BLaER1 (cell line): ENCODE measurements around the gene MTPN.

Experiments
- H3K27ac ChIP-seq: shearing (Covaris generic); formaldehyde crosslinking; 2 replicates; pipeline ENCODE4 v1.8.1; 2022
- H3K27me3 ChIP-seq: shearing (Covaris generic); formaldehyde crosslinking; 2 replicates; pipeline ENCODE4 v1.8.1; 2022
- H3K36me3 ChIP-seq: shearing (Covaris generic); formaldehyde crosslinking; 2 replicates; pipeline ENCODE4 v1.8.1; 2022
- H3K4me1 ChIP-seq: shearing (Covaris generic); formaldehyde crosslinking; 2 replicates; pipeline ENCODE4 v1.8.1; 2022
- H3K4me2 ChIP-seq: shearing (Covaris generic); formaldehyde crosslinking; 2 replicates; pipeline ENCODE4 v1.8.1; 2022
- H3K4me3 ChIP-seq: shearing (Covaris generic); formaldehyde crosslinking; 2 replicates; pipeline ENCODE4 v1.8.1; 2022
- H3K9ac ChIP-seq: shearing (Covaris generic); formaldehyde crosslinking; 2 replicates; pipeline ENCODE4 v1.8.1; 2022
- H3K9me3 ChIP-seq: shearing (Covaris generic); formaldehyde crosslinking; 2 replicates; pipeline ENCODE4 v1.8.1; 2022
- H4K20me1 ChIP-seq: shearing (Covaris generic); formaldehyde crosslinking; 2 replicates; pipeline ENCODE4 v1.8.1; 2022
- Cebpa-rat ChIP-seq: shearing (Covaris generic); IDR thresholded peaks from 2 replicates; pipeline ENCODE4 v1.8.1; 2022

Gene MTPN

DNA sequence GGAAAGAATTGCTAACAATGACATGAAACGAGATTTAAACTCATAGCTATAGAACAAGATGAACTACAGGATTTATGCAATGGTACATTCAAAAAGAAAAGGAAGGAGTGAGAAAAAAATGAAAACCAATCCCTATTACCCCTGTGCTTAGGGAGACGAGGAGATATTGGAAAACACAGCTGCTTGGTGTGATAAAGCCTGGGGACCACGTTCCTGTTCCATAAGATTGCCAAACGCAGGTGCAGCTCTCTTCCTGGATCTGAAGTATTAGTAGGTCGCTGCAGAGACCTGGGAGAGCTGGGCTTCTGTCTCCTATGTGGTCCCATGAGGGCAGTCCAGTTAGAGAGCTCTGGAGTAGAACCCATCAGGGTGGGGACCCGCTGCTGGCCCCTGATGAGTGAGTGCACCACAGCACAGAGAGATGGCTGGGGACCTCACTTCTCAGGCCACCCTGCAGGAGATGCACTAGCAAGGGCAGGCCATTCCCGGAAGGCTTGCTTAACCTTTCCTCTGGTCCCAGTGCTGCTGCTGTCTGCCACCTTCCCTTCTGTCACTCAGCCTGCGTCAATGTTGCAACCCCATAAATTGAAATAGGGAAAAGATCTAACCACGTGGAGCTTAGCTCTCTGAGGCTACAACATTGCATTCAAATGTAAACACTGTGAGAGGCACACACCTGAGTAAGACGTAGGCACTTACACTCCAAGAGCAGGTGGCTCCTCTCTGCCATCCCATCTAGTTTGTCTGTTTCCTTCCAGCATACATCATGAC is 57.9 kb downstream of the MTPN start:
- no peak overlapping the region for H3K27ac ChIP-seq
- H3K9me3 ChIP-seq, result no peaks in the 10 kb centered on the region
- TF ChIP-seq Cebpa-rat, result no peak
- H3K9ac ChIP-seq, result no peak overlapping the region
- no peaks in the 10 kb centered on the region for H4K20me1 ChIP-seq
- H3K4me3 ChIP-seq, result no peak overlapping the region
- no peak overlapping the region for H3K4me2 ChIP-seq
- H3K4me1 ChIP-seq, result no peaks in the 10 kb centered on the region
- H3K27me3 ChIP-seq, result no peaks in the 10 kb centered on the region
- H3K36me3 ChIP-seq, result peaks cover 5% of the 10 kb centered on the region; the same call in 1 of the 2 replicates

DNA sequence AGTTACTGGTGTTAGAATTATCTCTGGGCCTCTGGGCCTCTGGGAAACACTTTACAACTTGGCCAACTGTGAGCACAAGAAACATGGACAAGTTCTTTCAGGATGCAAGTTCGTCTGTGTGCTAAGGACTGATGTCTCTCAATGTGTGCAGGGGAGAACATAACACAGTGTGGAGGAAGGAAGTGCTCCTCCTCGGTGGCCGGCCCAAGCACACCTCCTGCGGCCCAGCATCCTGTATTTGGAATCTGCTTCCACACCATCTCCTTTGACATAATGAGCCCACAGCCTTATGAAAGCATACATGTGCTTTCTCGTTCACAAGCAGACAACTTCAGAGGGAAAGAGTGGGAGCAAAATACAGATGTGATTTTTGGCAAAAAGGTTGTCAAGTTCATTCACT is 59.0 kb downstream of the MTPN start:
- no peaks in the 10 kb centered on the region for H3K4me1 ChIP-seq
- no peaks in the 10 kb centered on the region for H3K9me3 ChIP-seq
- peaks cover 5% of the 10 kb centered on the region; the same call in 1 of the 2 replicates for H3K36me3 ChIP-seq
- no peaks in the 10 kb centered on the region for H4K20me1 ChIP-seq
- H3K4me2 ChIP-seq, result no peak overlapping the region
- no peak overlapping the region for H3K4me3 ChIP-seq
- H3K9ac ChIP-seq, result no peak overlapping the region
- TF ChIP-seq Cebpa-rat, result no peak
- H3K27ac ChIP-seq, result no peak overlapping the region
- H3K27me3 ChIP-seq, result no peaks in the 10 kb centered on the region

DNA sequence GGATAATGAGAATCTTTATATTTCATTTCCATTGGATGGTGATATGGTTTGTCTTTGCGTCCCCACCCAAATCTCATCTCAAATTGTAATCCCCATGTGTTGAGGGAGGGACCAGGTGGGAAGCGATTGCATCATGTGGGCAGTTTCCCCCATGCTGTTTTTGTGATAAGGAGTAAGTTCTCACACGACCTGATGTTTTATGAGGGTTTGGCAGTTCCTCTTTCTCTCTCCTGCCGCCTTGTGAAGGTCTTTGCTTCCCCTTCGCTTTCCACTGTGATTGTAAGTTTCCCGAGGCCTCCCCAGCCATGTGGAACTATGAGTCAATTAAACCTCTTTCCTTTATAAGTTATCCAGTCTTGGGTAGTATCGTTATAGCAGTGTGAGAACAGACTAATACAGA is 59.4 kb downstream of the MTPN start:
- Histone ChIP-seq H3K4me2 (no peak overlapping the region), H3K36me3 (peaks cover 5% of the 10 kb centered on the region; the same call in 1 of the 2 replicates), H3K27me3 (no peaks in the 10 kb centered on the region), H3K27ac (no peak overlapping the region), H3K9ac (no peak overlapping the region), H4K20me1 (no peaks in the 10 kb centered on the region), H3K4me3 (no peak overlapping the region), H3K9me3 (no peaks in the 10 kb centered on the region), H3K4me1 (no peaks in the 10 kb centered on the region)
- TF ChIP-seq Cebpa-rat, result no peak

DNA sequence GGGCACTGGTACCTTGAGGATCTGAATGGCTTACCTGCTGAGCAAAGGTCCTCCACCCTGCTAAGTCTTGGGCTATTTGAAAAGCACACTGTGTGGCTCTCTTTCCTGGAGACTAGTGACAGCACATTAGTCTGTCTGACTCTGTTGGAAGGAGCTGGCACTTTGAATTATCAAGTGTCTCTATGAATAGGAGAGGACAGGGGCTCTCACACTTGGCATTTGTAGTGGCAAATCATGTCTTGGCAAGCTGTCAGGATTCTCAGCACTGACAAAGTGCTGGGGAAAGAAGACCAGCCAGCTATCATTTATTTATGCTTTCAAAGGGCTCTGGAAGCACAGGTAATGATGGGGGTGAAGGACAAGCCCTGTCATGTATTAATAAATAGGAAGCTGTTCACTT is 62.8 kb downstream of the MTPN start:
- Histone ChIP-seq H3K27ac (no peak overlapping the region), H4K20me1 (no peaks in the 10 kb centered on the region), H3K9ac (no peak overlapping the region), H3K4me1 (no peaks in the 10 kb centered on the region), H3K36me3 (no peaks in the 10 kb centered on the region), H3K9me3 (no peaks in the 10 kb centered on the region), H3K4me2 (no peak overlapping the region), H3K4me3 (no peak overlapping the region), H3K27me3 (no peaks in the 10 kb centered on the region)
- no peak for TF ChIP-seq Cebpa-rat

DNA sequence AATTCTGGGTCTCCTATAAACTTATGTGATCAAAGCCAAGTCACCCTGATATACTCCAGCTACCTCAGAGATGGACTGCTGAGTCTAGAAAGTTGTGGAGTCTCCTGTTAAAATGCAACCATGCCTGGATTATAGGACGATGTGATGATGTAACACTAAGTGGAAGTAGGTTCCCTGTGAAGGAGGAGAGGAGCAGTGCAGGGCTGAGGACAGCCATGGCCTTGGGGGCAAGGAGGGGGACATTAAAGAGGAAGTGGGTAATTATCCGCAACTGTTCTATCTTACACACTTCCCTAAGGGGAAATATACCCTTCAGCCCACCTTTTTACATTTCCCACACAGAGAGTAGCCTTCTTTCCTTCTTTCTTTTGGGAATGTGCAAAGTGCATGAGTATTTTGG is 63.8 kb downstream of the MTPN start:
- H3K4me2 ChIP-seq, result no peak overlapping the region
- H4K20me1 ChIP-seq, result no peaks in the 10 kb centered on the region
- H3K27me3 ChIP-seq, result no peaks in the 10 kb centered on the region

DNA sequence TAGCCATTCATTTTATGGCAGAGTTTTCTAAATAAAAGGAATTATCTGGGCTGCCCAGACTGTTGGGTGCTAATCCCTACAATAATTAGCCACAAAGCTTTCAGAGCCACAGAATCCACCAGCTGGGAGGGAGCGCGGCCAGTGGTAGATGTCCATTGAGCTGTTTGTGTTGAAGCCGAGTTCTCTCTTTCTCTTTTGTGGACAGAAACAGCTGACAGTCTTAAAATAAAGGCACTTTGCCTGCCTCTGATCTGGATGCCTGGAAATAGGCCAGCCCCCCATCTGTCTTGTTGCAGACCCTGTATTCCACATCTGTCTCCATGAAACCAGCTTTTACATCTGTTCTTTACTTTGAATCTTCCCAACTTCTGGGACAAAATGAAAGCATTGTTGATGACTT is 66.1 kb downstream of the MTPN start:
- Histone ChIP-seq H3K27ac (no peak overlapping the region), H3K4me1 (no peaks in the 10 kb centered on the region), H3K27me3 (no peaks in the 10 kb centered on the region), H3K9ac (no peak overlapping the region), H3K4me2 (no peak overlapping the region), H3K4me3 (no peak overlapping the region), H3K9me3 (no peaks in the 10 kb centered on the region), H4K20me1 (no peaks in the 10 kb centered on the region), H3K36me3 (no peaks in the 10 kb centered on the region)
- no peak for TF ChIP-seq Cebpa-rat

More for the DNA sequence above, 63.8 kb downstream of the MTPN start:
- H3K9me3 ChIP-seq, result no peaks in the 10 kb centered on the region
- no peak for TF ChIP-seq Cebpa-rat
- no peak overlapping the region for H3K27ac ChIP-seq
- no peaks in the 10 kb centered on the region for H3K4me1 ChIP-seq
- H3K9ac ChIP-seq, result no peak overlapping the region
- no peaks in the 10 kb centered on the region for H3K36me3 ChIP-seq
- no peak overlapping the region for H3K4me3 ChIP-seq

DNA sequence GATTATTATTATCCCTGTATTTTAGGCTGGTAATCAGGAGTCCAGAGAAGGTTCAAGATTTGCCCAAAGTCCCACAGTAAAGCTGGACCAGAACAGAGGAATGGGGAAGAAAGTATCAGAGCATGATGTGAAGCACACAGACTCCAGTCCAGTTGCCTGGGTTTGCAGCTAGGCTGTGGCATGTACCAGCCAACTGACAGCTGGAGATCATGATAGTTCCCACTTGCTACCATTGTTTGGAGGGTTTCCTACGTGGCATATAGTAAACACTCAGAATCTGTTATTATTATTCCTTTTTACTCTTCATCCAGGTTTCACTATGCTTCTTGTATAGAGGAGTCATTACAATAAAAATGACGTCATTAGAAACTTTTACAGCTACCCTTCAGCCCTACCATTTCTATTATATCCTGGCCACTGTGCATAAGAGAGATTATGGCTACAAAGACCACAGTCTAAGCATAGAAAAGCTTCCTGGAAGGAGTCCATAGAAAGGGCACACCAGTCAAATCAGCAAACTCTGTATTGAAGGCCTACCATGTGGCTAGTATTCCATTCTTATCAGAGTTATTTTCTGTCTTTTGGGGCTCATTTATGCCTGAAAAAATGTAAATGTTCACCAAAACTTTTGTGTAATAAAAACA is 66.6 kb downstream of the MTPN start:
- no peaks in the 10 kb centered on the region for H3K36me3 ChIP-seq
- no peaks in the 10 kb centered on the region for H4K20me1 ChIP-seq
- H3K9me3 ChIP-seq, result no peaks in the 10 kb centered on the region
- H3K27ac ChIP-seq, result no peak overlapping the region
- no peak overlapping the region for H3K9ac ChIP-seq
- H3K27me3 ChIP-seq, result no peaks in the 10 kb centered on the region
- H3K4me1 ChIP-seq, result no peaks in the 10 kb centered on the region
- H3K4me3 ChIP-seq, result no peak overlapping the region
- H3K4me2 ChIP-seq, result no peak overlapping the region
- TF ChIP-seq Cebpa-rat, result no peak

DNA sequence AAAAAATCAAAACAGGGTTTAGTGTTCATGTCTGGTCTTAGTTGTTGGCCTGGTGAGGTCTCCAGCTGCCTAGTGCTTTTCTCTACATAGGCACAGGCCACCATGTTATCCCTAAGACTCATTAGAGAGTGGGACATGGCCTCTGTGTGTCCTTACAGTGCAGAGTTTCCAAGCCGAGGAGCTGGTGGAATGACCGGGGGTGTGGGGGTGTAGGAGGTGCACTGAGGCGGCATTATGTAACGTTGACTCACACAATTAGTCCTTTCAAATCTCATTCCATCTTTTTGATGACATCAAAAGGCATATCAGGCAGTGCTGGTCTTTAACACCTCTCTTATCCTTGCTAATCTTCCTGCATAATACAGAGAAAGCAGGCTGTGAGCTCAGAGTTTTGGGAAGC is 71.3 kb downstream of the MTPN start:
- H3K9me3 ChIP-seq, result no peaks in the 10 kb centered on the region
- H3K27me3 ChIP-seq, result no peaks in the 10 kb centered on the region
- no peak for TF ChIP-seq Cebpa-rat
- no peak overlapping the region for H3K9ac ChIP-seq
- H3K27ac ChIP-seq, result no peak overlapping the region
- no peaks in the 10 kb centered on the region for H3K4me1 ChIP-seq
- no peaks in the 10 kb centered on the region for H3K36me3 ChIP-seq
- H3K4me2 ChIP-seq, result no peak overlapping the region
- H4K20me1 ChIP-seq, result no peaks in the 10 kb centered on the region
- H3K4me3 ChIP-seq, result no peak overlapping the region

DNA sequence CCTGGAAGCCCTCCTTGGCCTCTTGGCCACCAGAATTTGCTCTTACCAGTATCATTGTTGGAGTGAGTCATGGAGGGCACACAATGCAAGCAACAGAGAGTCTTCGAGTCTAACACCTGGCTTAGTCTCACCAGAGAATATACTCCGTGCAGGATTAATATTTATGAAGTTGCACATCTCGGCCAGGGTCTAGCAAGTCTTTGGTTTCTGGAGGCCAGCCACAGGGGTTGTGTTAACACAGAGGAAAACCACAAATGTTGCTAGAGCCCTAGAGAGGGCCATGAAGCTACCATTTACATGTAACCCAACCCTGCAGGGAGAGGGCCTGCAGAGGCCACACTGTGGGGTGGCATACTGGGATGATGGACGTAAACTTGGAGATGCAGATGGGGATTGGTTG is 71.8 kb downstream of the MTPN start:
- Histone ChIP-seq H3K27ac (no peak overlapping the region), H4K20me1 (no peaks in the 10 kb centered on the region), H3K4me3 (no peak overlapping the region), H3K9me3 (no peaks in the 10 kb centered on the region), H3K9ac (no peak overlapping the region), H3K4me2 (no peak overlapping the region), H3K4me1 (no peaks in the 10 kb centered on the region), H3K27me3 (no peaks in the 10 kb centered on the region), H3K36me3 (no peaks in the 10 kb centered on the region)
- no peak for TF ChIP-seq Cebpa-rat

DNA sequence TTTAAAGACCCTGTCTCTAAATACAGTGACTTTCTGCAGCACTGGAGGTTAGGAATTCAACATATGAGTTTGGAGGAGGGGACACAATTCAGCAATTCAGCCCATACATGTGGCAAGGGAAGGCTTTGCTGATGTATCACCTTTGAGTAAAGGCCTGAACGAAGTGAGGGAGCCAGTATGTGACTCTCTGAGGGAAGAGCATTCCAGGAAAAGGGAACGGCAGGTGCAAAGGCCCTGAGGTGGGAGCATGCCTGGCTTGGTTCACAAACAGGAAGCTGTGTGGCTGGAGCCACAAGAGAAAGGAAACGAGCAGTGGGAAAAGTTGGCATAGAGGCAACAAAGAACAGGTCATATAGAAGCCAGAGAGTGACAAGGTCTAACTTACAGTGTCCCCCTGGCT is 72.9 kb downstream of the MTPN start:
- TF ChIP-seq Cebpa-rat, result no peak
- Histone ChIP-seq H3K9ac (no peak overlapping the region), H3K4me1 (no peaks in the 10 kb centered on the region), H3K27ac (no peak overlapping the region), H3K9me3 (no peaks in the 10 kb centered on the region), H3K4me3 (no peak overlapping the region), H4K20me1 (no peaks in the 10 kb centered on the region), H3K27me3 (no peaks in the 10 kb centered on the region), H3K4me2 (no peak overlapping the region), H3K36me3 (no peaks in the 10 kb centered on the region)
